ENCODE results near the gene RNF225.
"Not testable (repeated sequence)": the region's sequence is repeated elsewhere in the genome, so short reads cannot be mapped to it uniquely, and the experiment has no call there.

RNF225 gene

GRCh38 chr19:58409010-58409790 lies 13.7 kb downstream of the RNF225 start:
- DNase-seq: no peak

GRCh38 chr19:58416604-58417003 lies 21.1 kb downstream of the RNF225 start:
- no peak for DNase-seq

GRCh38 chr19:58417071-58417470 lies 21.6 kb downstream of the RNF225 start:
- no peak for DNase-seq

GRCh38 chr19:58428617-58429016 lies 33.2 kb downstream of the RNF225 start:
- no peak for DNase-seq

GRCh38 chr19:58429745-58430144 lies 34.3 kb downstream of the RNF225 start:
- DNase-seq: no peak

- no peak for DNase-seq
These were observed 38.8 kb downstream of the RNF225 start for GRCh38 chr19:58434217-58434616.

GRCh38 chr19:58439576-58440554 lies 44.4 kb downstream of the RNF225 start, which contains the start of gene ZNF132:
TSS of gene ZNF132 (minus strand) at chr19:58440153. CDS start at chr19:58439821, 332 bp downstream.
- DNase-seq: peak; percentile 96

- no peak for DNase-seq
These were observed 45.1 kb downstream of the RNF225 start for GRCh38 chr19:58440556-58440955.

- DNase-seq: not testable (repeated sequence)
These were observed 47.5 kb downstream of the RNF225 start for GRCh38 chr19:58442986-58443385.

All from NCI-H1092 (cell line).